RPMI8226 (cell line): ENCODE measurements around the gene SLC12A3.
"Not testable (repeated sequence)": the region's sequence is repeated elsewhere in the genome, so short reads cannot be mapped to it uniquely, and the experiment has no call there.

Experiments
- DNase-seq: peaks from one replicate; pipeline ENCODE4 v3.0.0-alpha.2; 2015

SLC12A3 gene

DNA sequence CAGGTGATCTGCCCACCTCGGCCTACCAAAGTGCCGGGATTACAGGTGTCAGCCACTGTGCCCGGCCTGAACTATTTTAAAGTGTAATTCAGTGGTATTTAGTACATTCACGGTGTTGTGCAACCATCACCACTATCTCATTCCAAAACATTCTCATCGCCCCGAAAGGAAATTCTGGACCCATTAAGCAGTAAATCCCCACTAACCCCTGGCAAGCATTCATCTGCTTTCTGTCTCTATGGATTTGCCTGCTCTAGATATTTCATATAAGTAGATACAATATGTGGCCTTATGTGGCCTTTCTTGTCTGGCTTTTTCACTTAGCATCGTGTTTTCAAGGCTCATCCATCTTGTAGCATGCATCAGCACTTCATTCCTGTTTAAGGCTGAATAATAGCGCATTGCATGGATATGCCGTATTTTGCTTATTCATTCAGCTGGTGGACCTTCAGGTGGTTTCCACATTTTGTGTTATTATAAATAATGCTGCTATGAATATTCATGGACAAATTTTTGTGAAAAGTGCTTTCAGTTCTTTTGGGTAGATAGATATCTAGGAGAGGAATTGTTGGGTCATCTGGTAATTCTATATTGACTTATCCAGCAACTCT lies 58.6 kb downstream of the SLC12A3 start:
- DNase-seq, result no peak

DNA sequence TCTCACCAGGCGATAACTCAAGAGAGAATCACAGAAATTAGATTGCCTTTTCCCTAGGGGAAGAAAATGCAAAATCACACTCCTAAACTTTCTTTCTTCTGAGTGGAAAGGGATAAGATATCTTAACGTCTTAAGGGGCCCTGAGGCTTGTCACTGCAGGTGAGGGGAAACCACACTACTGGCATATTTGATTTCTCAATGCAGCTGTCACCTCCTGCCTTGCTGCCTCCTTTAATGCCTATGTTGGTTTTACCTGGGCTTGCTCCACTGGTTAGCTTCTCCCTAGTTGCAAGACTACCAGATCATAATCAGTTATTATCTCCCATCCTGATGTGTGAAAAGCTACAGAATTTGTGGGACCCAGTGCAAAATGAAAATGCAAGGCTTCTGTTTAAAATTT lies 62.5 kb downstream of the SLC12A3 start:
- no peak for DNase-seq

DNA sequence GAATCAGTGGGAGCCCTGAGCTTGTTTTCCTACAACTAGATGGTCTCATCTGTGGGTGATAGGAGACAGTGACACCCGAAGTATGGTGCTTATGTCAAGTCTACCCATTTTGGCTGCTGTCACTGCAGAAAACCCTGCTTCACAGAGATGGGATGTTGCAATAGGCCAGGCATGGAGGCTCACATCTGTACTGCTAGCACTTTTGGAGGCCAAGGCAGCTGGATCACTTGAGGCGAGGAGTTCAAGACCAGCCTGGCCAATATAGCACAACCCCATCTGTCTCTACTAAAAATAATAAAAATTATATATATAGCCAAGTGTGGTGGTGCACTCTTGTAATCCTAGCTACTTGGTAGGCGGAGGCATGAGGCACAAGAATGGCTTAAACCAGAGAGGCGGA lies 64.6 kb downstream of the SLC12A3 start:
- no peak for DNase-seq

DNA sequence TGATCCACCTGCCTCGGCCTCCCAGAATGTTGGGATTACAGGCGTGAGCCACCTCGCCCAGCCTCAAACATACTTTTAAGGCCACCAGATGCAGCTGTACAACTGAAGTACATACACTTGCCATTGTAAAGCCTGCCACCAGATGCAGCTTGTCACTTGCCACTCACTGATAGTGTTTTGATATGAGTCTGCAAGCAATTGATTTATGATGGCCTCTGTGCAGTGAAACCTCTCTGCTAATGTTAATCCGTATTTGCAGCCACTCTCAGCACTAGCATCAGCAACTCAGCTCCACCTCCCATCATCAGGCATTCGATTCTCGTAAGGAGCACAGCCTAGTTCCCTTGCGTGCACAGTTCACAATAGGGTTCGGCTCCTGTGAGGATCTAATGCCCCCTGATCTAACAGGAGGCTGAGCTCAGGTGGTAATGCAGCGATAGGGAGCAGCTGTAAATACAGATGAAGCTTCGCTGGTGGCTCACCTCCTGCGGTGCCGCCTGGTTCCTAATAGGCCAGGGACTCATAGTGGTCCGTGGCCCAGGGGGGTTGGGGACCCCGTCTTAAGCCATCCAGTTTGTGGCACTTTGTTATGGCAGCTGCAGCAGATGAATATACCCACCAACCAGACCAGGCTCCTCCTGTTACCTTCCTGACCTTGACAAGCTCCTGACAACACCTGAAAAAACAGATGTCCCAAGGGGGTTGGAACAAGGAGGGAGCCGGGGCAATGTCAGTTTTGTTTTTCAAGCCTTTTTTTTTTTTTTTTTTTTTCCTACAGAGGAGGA lies 65.7 kb downstream of the SLC12A3 start:
- DNase-seq, result no peak

DNA sequence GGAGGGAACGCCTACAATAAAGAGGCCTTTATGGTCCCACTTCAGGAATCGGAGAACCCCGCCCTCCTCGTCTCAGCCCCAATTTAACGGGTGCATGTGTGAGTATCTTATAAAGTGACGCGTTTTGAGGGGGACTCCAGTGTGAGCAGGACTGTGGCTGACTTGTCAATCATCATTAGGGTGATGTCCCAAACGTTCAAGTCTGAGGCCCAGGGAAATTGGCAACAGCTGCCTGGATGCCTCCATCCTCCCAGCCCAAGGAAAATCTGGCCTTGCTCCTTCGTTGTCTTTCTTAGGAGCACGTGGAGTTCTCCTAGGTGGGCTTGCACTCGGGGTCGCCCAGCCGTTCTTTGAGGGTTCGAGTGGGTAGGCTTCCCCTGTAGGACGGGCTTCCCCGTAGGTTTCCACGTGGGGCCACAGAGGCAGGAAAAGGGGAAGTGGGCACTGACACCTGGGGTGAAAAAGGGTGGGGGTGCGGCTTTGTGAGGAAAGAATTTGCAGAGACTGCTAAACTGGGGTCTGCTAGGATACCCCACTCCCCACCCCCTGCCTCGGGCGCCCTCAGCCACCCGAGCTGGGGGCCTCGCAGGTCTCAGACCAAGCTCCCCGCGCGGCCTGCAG lies 66.4 kb downstream of the SLC12A3 start:
- peak; percentile 95 for DNase-seq

DNA sequence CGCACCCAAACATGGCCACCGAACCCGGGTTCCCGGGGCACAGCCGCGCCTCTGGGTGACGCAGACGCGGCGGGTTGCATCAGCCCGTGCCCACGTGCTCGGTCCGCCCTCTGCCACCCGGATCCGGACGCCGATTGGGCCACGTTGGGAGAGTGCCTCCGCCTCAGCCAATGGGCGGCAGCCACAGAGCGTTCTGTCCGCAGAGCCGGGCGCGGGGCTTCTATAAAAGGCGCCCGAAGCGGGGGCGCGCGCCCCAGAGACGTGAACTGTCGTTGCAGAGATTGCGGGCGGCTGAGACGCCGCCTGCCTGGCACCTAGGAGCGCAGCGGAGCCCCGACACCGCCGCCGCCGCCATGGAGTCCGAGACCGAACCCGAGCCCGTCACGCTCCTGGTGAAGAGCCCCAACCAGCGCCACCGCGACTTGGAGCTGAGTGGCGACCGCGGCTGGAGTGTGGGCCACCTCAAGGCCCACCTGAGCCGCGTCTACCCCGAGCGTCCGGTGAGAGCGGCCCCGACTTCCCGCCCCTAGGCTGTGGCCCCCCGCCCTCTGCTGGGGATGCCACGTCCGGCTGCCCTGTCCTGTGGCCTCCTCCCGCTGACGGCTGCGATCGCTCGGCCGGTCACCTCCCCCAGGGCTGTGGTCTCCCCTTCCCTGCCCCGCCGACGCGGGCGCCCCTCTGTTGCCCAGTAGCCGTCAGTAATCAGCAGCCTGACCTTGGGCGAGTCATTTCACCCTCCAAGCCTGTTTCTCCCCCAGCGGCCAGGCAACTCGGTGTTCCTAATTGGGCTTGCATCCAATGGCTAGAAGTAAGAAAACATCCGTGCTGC lies 67.1 kb downstream of the SLC12A3 start, which contains the start of gene HERPUD1:
Gene HERPUD1 (plus strand): TSS at position 251 of the 829 bp plus-strand sequence. CDS start 103 bp downstream, at position 354.
- peak; percentile 100 for DNase-seq

DNA sequence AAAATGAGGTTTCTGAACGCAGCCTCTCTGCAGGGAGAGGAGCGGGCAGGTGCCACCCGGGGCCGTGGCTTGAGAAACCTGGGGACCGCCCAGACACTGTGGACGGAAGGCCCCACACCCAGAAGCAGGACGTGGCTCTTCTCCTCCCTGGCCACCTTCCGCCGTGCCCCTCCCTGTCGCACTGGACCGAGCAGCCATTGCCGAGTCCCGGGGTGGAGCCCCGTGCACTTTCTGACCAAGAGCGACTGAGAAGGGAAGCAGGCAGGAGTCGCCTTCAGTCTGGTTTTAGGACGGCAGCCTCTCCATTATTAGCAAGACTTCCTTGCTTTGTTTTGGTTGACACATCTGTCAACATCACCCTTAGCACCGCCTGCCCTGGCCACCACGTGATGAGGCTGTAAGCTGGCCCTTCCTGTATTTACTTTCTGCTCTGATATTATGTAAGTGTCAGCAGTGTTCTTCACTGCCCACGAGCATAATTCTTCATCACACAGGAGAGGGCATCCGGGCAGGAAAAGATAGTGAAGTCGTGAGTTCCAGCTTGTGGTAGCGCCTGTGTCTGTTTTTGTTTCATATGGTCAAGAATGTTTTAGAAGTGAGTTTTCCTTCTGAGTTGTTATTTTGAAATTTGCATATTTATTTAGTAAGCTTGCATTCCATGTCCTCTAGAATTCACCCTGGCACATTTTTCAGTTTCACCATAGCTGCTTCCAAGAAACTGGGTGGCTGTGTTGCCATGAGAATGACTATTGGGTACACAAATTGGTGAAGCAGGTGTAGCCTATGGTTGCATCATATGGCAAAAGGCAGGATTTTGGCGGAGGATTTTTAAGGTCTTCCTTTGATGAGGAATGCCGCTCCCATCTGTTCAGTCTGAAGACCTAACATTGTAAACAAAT lies 68.0 kb downstream of the SLC12A3 start:
- DNase-seq, result peak; percentile 83

DNA sequence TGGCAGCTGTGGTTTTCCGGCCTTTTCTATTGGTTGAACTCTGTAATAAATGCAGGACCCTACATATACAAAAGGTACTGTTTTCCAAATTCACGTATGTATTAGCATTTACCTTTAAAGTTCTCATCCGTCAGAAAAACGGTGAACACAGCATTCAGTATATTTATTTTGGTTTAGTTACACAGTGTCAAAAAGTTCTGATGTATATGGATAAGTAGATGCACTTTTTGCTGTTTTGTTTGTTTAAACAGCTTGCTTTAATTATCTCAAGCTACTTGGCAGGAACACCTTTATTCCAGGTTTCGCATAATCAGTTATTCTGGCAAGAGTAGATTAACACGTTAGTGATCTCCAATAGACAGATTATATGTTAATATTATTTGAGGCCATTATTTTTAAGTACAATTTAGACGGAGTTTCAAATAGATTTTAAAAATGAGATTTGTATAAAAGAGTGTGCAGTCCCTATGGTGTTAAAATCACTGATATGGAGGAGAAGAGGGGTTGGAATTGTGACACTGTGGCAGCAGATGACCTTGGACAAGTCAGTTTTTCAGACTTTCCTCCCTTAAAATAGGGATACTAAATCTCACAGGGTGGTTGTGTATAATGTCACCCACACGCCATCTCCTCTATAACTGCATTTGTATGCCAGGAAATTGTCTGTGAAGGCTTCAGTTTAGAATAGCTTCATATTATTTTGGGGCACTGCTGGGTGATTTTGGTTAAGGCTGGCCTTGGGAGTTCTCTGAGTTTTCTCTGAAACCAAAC lies 69.0 kb downstream of the SLC12A3 start:
- no peak for DNase-seq

DNA sequence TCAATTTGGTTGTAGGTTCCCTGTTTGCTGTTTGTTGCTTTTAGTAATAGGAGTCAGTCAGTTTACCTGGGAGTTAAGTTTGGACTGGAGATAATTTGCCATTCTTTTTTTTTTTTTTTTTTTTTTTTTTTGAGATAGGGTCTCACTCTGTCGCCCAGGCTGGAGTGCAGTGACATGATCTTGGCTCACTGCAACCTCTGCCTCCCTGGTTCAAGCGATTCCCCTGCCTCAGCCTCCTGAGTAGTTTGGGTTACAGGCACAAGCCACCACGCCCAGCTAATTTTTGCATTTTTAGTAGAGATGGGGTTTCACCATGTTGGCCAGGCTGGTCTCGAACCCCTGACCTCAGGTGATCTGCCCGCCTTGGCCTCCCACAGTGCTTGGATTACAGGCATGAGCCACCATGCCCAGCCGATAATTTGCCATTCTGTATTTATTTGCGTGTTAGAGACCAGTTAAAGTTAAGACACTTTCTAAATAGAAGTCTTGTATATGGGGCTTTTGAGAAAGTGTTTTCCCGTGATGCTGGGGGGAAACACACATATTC lies 69.7 kb downstream of the SLC12A3 start:
- DNase-seq, result not testable (repeated sequence)

DNA sequence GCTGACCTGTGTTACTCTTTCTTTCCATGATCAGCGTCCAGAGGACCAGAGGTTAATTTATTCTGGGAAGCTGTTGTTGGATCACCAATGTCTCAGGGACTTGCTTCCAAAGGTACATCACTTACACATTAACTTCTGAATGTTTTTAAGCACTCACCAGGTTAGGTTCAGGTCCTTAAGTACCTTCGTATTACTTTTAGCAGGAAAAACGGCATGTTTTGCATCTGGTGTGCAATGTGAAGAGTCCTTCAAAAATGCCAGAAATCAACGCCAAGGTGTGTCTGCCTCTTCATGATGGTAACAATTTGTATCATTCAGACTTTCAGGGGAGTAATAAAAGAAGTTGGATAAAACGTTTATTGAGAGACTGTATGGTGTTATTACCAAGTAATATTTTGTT lies 70.2 kb downstream of the SLC12A3 start:
- no peak for DNase-seq

DNA sequence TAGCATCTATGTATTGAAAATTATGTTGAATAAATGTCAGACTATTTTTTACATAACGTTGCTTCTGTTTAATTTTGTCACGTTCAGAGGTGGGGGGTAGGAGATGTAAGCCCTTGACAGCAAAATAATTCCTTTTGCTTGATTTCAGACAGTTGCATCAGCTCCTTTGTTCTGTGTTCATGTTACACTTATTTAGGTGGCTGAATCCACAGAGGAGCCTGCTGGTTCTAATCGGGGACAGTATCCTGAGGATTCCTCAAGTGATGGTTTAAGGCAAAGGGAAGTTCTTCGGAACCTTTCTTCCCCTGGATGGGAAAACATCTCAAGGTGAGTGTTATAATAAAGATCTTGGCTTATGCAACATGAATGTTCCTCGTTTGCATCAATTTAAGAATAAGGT lies 71.5 kb downstream of the SLC12A3 start:
- no peak for DNase-seq

DNA sequence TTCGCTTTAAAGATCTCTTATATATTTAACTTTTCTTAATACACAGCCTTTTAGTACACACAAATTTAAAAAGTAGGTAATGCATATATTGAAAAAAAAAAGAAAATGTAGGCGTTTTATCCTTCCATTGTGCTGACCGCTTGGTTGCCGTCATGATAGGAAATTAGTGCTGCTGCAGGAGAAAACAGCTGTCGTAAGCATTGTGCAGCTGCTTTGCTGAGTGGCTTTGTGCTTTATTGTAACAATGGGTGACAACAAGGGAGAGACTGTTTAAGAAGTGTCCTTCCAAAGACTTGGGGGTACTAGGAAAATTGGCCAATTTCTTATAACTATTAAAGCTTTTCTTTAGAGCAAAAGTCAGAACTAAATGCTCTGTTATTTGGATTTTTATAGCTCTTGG lies 71.9 kb downstream of the SLC12A3 start:
- DNase-seq, result no peak

DNA sequence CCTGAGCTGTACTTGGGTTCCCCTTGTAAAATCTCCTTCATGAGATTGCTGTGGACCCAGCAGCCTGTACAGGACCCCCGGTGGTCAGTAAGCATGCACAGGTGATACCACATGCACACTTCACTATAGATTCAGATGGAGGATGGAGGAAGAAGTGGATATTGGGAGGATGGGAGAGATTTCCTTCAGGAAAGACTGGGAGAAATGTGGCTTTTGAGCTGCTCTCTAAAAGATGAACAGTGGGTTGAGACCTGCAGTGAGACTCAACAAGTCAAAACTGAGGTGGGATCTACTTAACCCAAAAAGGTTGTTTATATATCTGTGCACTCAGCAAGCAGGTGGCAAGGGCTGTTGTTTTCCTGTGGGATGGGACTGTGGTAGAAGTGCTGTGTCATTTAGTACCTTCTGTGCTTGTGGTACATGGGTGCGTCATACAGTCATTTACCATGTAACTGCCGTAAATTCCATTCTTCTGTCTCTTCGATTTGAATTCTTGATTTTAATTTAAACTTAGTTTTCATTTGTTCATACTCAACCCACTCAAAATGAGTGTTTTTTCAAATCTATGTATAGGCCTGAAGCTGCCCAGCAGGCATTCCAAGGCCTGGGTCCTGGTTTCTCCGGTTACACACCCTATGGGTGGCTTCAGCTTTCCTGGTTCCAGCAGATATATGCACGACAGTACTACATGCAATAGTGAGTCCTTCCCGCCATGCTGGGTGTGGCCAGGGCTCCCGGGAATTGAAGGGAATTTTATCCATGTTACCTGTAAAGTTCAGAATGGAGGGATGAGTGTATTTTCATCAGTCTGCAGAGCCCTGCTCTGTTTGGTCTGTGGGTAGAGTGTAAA lies 73.9 kb downstream of the SLC12A3 start:
- no peak for DNase-seq

DNA sequence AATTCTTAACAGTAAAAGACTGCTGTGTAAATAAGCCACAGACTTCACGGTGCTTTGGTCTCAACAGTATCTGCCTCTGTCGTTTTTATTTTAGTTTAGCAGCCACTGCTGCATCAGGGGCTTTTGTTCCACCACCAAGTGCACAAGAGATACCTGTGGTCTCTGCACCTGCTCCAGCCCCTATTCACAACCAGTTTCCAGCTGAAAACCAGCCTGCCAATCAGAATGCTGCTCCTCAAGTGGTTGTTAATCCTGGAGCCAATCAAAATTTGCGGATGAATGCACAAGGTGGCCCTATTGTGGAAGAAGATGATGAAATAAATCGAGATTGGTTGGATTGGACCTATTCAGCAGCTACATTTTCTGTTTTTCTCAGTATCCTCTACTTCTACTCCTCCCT lies 74.8 kb downstream of the SLC12A3 start:
- no peak for DNase-seq

DNA sequence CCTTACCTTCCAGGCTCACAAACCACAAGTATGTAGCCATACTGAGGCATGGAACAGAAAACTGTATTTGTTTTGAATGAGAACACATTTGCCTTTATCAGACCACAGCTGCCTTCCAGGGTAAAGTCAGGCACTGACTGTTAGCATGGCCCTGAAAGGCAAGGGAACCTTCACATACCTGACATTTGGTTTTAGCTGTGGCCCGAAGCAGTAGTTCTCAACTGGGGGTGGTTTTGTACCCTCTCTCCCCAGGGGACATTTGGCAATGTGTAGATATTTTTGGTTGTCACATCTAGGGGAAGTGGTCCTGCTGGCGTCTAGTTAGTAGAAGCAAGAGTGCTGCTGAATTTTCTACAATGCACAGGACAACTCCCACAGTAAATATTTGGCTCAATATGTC lies 76.1 kb downstream of the SLC12A3 start:
- no peak for DNase-seq

DNA sequence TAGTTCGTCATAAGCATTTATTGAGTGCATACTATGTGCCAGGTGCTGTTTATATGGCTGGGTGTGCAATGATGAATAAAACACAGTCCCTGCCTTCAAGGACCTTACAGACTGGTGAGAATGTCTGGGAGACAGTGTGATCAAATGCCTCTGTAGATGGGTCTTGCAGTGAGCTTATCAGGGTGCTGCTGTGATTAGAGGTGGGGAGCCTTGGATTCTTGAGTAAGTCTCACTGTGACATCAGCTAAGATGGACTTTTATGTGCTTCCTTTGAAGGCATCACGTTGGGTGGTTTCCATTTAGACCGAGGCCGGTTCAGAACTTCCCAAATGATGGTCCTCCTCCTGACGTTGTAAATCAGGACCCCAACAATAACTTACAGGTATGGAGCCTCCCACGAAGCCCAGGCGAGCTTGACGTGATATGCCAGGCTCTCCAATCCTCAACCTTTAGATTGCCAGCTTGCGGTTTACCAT lies 76.9 kb downstream of the SLC12A3 start:
- DNase-seq, result no peak

DNA sequence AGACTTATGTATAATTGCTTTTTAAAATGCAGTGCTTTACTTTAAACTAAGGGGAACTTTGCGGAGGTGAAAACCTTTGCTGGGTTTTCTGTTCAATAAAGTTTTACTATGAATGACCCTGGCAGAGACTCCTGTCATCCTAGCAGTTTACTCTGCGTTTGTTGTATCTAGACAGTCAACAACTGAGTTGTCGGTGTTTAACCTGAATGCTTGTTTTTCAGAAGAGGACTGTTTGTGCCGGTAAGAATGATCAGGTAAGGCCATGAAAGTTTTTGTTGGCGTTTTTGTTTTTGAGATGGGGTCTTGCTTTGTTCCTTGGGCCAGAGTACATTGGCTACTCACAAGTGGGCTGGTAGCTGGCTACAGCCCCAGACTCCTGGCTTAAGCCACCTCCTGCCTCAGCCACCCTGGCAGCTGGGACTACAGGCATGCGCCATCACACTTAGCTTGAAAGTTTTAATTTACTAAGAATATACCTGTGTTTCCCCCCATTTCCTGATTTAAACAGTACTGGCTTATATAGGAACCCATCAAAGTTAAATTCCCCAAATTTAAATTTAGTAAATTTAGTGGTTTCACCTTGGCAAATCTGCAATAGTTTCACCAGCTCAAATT lies 78.9 kb downstream of the SLC12A3 start:
- DNase-seq, result no peak

DNA sequence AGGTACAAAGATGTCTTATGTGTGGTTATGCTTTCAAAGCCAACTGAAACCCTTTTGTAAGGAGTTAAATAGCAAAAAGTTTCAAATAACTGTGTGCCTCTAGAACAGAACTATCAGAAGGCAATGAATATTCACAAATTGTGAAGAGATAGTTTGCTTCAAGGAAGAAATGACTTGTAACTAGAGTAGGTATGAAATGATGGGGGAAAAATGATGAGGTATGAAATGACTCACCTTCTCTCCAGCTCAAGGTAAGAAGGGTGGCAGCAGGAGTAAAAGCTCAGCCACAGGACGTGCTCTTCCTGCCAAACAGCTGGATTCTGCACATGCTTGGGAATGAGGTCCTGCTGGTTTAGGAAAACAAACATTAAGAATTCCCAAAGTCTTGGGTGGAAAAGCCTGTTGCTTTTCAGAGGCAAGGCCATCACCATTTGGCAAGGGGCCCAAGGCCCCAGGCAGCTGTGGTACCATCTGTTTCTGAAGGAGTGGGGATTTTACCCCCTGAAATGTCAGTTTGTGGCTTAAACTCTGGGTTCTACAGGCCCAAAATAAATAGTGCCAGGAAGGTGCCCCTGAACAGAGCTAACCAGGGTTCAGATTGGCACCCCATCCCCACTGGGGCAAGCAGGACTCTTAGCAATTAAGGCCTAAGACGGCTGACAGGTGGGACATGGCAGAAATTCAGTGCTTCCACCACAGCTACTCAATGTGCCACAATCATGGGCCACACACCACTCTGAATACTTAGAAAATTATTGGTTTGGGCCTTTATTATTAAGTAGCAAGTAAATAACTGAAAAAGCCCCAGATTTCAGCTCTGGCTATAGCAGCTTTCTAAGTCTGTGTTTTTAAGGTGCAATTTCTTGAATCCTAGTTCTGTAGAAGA lies 80.2 kb downstream of the SLC12A3 start:
- DNase-seq, result peak; percentile 14
